ENCODE results near the gene ADD1.
"Not testable (repeated sequence)": the region's sequence is repeated elsewhere in the genome, so short reads cannot be mapped to it uniquely, and the experiment has no call there.

ADD1 gene

GRCh38 chr4:2938411-2938810 is 94.8 kb downstream of the ADD1 start:
- not testable (repeated sequence) for H3K4me3 Mint-ChIP-seq, H3K27me3 Mint-ChIP-seq, H3K27ac Mint-ChIP-seq, H3K9me3 Mint-ChIP-seq, H3K36me3 Mint-ChIP-seq
- peaks cover 21% of the 10 kb centered on the region for H3K4me1 Mint-ChIP-seq

GRCh38 chr4:2938906-2939305 is 95.3 kb downstream of the ADD1 start:
- Mint-ChIP-seq H3K36me3 (peaks cover 2% of the 10 kb centered on the region), H3K4me3 (no peak overlapping the region), H3K27ac (peak overlapping the region; percentile 30), H3K9me3 (no peaks in the 10 kb centered on the region), H3K27me3 (no peaks in the 10 kb centered on the region), H3K4me1 (peaks cover 21% of the 10 kb centered on the region)

- no peaks in the 10 kb centered on the region for H3K9me3 Mint-ChIP-seq
- H3K36me3 Mint-ChIP-seq, result peaks cover 5% of the 10 kb centered on the region
- no peak overlapping the region for H3K4me3 Mint-ChIP-seq
- no peaks in the 10 kb centered on the region for H3K27me3 Mint-ChIP-seq
- H3K4me1 Mint-ChIP-seq, result peaks cover 21% of the 10 kb centered on the region
- peak overlapping the region; percentile 23 for H3K27ac Mint-ChIP-seq
Observed at GRCh38 chr4:2939383-2940243, 96.0 kb downstream of the ADD1 start.

- Mint-ChIP-seq H3K36me3 (peaks cover 7% of the 10 kb centered on the region), H3K4me1 (peaks cover 21% of the 10 kb centered on the region), H3K9me3 (no peaks in the 10 kb centered on the region), H3K27ac (no peak overlapping the region), H3K4me3 (no peak overlapping the region), H3K27me3 (no peaks in the 10 kb centered on the region)
Observed at GRCh38 chr4:2940267-2941137, 96.9 kb downstream of the ADD1 start.

GRCh38 chr4:2941138-2942036 is 97.7 kb downstream of the ADD1 start:
- Mint-ChIP-seq H3K27me3 (no peaks in the 10 kb centered on the region), H3K27ac (peak overlapping the region; percentile 30), H3K9me3 (no peaks in the 10 kb centered on the region), H3K36me3 (peaks cover 11% of the 10 kb centered on the region), H3K4me3 (no peak overlapping the region), H3K4me1 (peaks cover 13% of the 10 kb centered on the region)

- peaks cover 6% of the 10 kb centered on the region for H3K4me1 Mint-ChIP-seq
Observed at GRCh38 chr4:2942037-2942531, 98.4 kb downstream of the ADD1 start.

GRCh38 chr4:2942532-2943363 is 99.1 kb downstream of the ADD1 start:
- Mint-ChIP-seq H3K4me3 (no peak overlapping the region), H3K27me3 (no peaks in the 10 kb centered on the region), H3K27ac (no peak overlapping the region), H3K36me3 (peaks cover 16% of the 10 kb centered on the region), H3K4me1 (peaks cover under 1% of the 10 kb centered on the region), H3K9me3 (no peaks in the 10 kb centered on the region)

More at GRCh38 chr4:2942037-2942531, 98.4 kb downstream of the ADD1 start:
- Mint-ChIP-seq H3K27me3 (no peaks in the 10 kb centered on the region), H3K36me3 (peaks cover 16% of the 10 kb centered on the region), H3K4me3 (no peak overlapping the region), H3K27ac (no peak overlapping the region), H3K9me3 (no peaks in the 10 kb centered on the region)

GRCh38 chr4:2943364-2944090 is 99.9 kb downstream of the ADD1 start:
- Mint-ChIP-seq H3K9me3 (no peaks in the 10 kb centered on the region), H3K27ac (no peak overlapping the region), H3K4me1 (no peaks in the 10 kb centered on the region), H3K36me3 (peaks cover 17% of the 10 kb centered on the region), H3K4me3 (no peak overlapping the region), H3K27me3 (no peaks in the 10 kb centered on the region)

GRCh38 chr4:2944091-2944482 is 100.4 kb downstream of the ADD1 start:
- peaks cover 19% of the 10 kb centered on the region for H3K36me3 Mint-ChIP-seq
- no peak overlapping the region for H3K4me3 Mint-ChIP-seq
- no peaks in the 10 kb centered on the region for H3K27me3 Mint-ChIP-seq
- peak overlapping the region; percentile 65 for H3K27ac Mint-ChIP-seq
- H3K4me1 Mint-ChIP-seq, result no peaks in the 10 kb centered on the region
- H3K9me3 Mint-ChIP-seq, result no peaks in the 10 kb centered on the region

GRCh38 chr4:2944586-2945526 is 101.2 kb downstream of the ADD1 start:
- Mint-ChIP-seq H3K4me1 (peaks cover under 1% of the 10 kb centered on the region), H3K4me3 (no peak overlapping the region), H3K27ac (no peak overlapping the region), H3K36me3 (peaks cover 19% of the 10 kb centered on the region), H3K9me3 (no peaks in the 10 kb centered on the region), H3K27me3 (no peaks in the 10 kb centered on the region)

- not testable (repeated sequence) for H3K27me3 Mint-ChIP-seq, H3K4me3 Mint-ChIP-seq, H3K4me1 Mint-ChIP-seq, H3K9me3 Mint-ChIP-seq
- Mint-ChIP-seq H3K27ac (peak overlapping the region; percentile 41), H3K36me3 (peaks cover 24% of the 10 kb centered on the region)
Observed at GRCh38 chr4:2945619-2946604, 102.3 kb downstream of the ADD1 start.

Data from activated naive CD4-positive, alpha-beta T cell treated with anti-CD3 and anti-CD28 coated beads, Interleukin-2, amount 50 U/mL, for 24 hours (primary cell).